KBM-7 (cell line): Measurements from ENCODE around the gene STX3.

Source experiments
- DNase-seq: peaks from one replicate; pipeline ENCODE4 v3.0.0-alpha.2; 2015
- in situ Hi-C: fragments of 300-500 bp; cut with MboI; formaldehyde crosslinking; loops from 2 replicates; pipeline ENCODE4 v1.14.3; 2020; ENCODE audit warnings: low sequenced_read_pairs, low pct_unique_long_range_greater_than_20kb, mixed read lengths

Gene STX3

GRCh38 chr11:59755701-59756557 lies 753 bp downstream of the STX3 start:
- peak; percentile 32 for DNase-seq
- in situ Hi-C loops, result no loop called here

- DNase-seq, result no peak
- in situ Hi-C loops, result no loop called here
Observed at GRCh38 chr11:59756558-59756840, 1.3 kb downstream of the STX3 start.

GRCh38 chr11:59756845-59757244 lies 1.7 kb downstream of the STX3 start:
- peak; percentile 7 for DNase-seq
- in situ Hi-C loops, result no loop called here

GRCh38 chr11:59758401-59759037 lies 3.3 kb downstream of the STX3 start:
- in situ Hi-C loops, result no loop called here
- no peak for DNase-seq

GRCh38 chr11:59759900-59760299 lies 4.7 kb downstream of the STX3 start:
- in situ Hi-C loops, result no loop called here
- DNase-seq, result no peak

- in situ Hi-C loops, result no loop called here
Observed at GRCh38 chr11:59760771-59761170, 5.6 kb downstream of the STX3 start.

GRCh38 chr11:59761993-59762392 lies 6.8 kb downstream of the STX3 start:
- in situ Hi-C loops, result no loop called here
- no peak for DNase-seq

More at GRCh38 chr11:59760771-59761170, 5.6 kb downstream of the STX3 start:
- no peak for DNase-seq

GRCh38 chr11:59765068-59765735 lies 10.0 kb downstream of the STX3 start:
- DNase-seq, result peak; percentile 34
- in situ Hi-C loops, result no loop called here

GRCh38 chr11:59766542-59767224 lies 11.5 kb downstream of the STX3 start:
- in situ Hi-C loops, result no loop called here
- DNase-seq, result no peak

- in situ Hi-C loops, result no loop called here
- peak; percentile 78 for DNase-seq
Observed at GRCh38 chr11:59767225-59767611, 12.0 kb downstream of the STX3 start.

GRCh38 chr11:59769111-59769510 lies 13.9 kb downstream of the STX3 start:
- in situ Hi-C loops, result no loop called here
- DNase-seq, result no peak

GRCh38 chr11:59769828-59770227 lies 14.7 kb downstream of the STX3 start:
- in situ Hi-C loops, result no loop called here
- no peak for DNase-seq

- DNase-seq, result no peak
- in situ Hi-C loops, result no loop called here
Observed at GRCh38 chr11:59770319-59770718, 15.1 kb downstream of the STX3 start.

- no peak for DNase-seq
- in situ Hi-C loops, result no loop called here
Observed at GRCh38 chr11:59770869-59771268, 15.7 kb downstream of the STX3 start.

- DNase-seq, result peak; percentile 18
- in situ Hi-C loops, result no loop called here
Observed at GRCh38 chr11:59771605-59772004, 16.4 kb downstream of the STX3 start.

GRCh38 chr11:59773083-59773440 lies 17.9 kb downstream of the STX3 start:
- in situ Hi-C loops, result no loop called here
- DNase-seq, result no peak

- no peak for DNase-seq
- in situ Hi-C loops, result no loop called here
Observed at GRCh38 chr11:59776210-59777066, 21.3 kb downstream of the STX3 start.

- in situ Hi-C loops, result no loop called here
Observed at GRCh38 chr11:59777104-59777503, 21.9 kb downstream of the STX3 start.

GRCh38 chr11:59778122-59778521 lies 22.9 kb downstream of the STX3 start:
- no peak for DNase-seq
- in situ Hi-C loops, result no loop called here

More at GRCh38 chr11:59777104-59777503, 21.9 kb downstream of the STX3 start:
- no peak for DNase-seq
